DMS79 treated with DMSO at 0.1 percent for 48 hours (cell line): ENCODE data around the gene SPEN.

Experiments used
- DNase-seq: peaks from one replicate; lab custom pipeline; 2025; lab: John Stamatoyannopoulos, UW

SPEN gene

GRCh38 chr1:15989776-15990175 lies 142.3 kb downstream of the SPEN start:
- DNase-seq = no peak
